Activated naive CD4-positive, alpha-beta T cell treated with anti-CD3 and anti-CD28 coated beads, Interleukin-2, amount 50 U/mL, for 24 hours (primary cell): ENCODE data around the gene GPN3.
A peak's percentile ranks its signal among the peaks of the same experiment; 100 is the strongest.
"Not testable (repeated sequence)": the region's sequence is repeated elsewhere in the genome, so short reads cannot be mapped to it uniquely, and the experiment has no call there.

Source experiments
- H3K27ac Mint-ChIP-seq: one replicate; pipeline ENCODE4 v1.8.0; 2021; ENCODE audit warnings: mild to moderate bottlenecking, mixed read lengths
- H3K27me3 Mint-ChIP-seq: one replicate; pipeline ENCODE4 v1.8.0; 2021; ENCODE audit warnings: mixed read lengths
- H3K36me3 Mint-ChIP-seq: one replicate; pipeline ENCODE4 v1.8.0; 2021; ENCODE audit warnings: mixed read lengths
- H3K4me1 Mint-ChIP-seq: one replicate; pipeline ENCODE4 v1.8.0; 2021; ENCODE audit warnings: mixed read lengths
- H3K4me3 Mint-ChIP-seq: one replicate; pipeline ENCODE4 v1.8.0; 2021; ENCODE audit warnings: mild to moderate bottlenecking, mixed read lengths
- H3K9me3 Mint-ChIP-seq: one replicate; pipeline ENCODE4 v1.8.0; 2021; ENCODE audit warnings: mixed read lengths

The GPN3 gene

DNA sequence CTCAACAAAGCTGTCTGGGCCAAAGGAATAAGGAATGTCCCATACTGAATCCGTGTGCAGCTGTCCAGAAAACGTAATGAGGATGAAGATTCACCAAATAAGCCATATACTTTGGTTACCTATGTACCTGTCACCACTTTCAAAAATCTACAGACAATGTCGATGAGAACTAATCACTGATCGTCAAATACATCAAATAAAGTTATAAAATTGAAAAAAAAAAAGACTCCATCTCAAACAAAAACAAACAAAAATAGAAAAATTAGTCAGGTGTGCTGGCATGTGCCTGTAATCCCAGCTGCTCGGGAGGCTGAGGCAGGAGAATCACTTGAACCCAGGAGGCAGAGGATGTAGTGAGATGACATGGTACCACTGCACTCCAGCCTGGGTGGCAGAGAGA is 6.9 kb downstream of the GPN3 start:
- not testable (repeated sequence) for H3K36me3 Mint-ChIP-seq, H3K9me3 Mint-ChIP-seq, H3K27me3 Mint-ChIP-seq, H3K4me3 Mint-ChIP-seq, H3K27ac Mint-ChIP-seq
- peaks cover 16% of the 10 kb centered on the region for H3K4me1 Mint-ChIP-seq

DNA sequence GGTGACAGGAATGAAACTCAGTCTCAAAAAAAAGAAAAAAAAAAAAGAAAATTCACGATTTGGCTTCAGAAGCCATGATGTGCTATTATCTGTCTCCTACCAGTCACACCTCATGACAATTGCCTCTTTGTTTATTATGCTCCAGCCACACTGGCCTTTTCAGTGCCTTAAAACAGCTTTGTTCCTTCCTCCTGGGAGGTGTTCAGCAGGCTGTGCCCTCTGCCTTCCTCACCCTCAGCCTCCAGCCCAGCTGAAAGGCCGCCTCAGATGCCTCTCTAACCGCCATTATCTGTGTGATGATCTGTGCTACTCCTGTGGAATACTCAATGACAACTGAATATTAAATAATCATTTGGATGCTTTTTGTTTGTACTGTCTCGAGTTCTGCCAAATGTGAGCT is 9.3 kb downstream of the GPN3 start:
- Mint-ChIP-seq H3K36me3 (peaks cover 7% of the 10 kb centered on the region), H3K27me3 (no peaks in the 10 kb centered on the region), H3K27ac (peak overlapping the region; percentile 2), H3K9me3 (no peaks in the 10 kb centered on the region), H3K4me3 (no peak overlapping the region), H3K4me1 (peaks cover 7% of the 10 kb centered on the region)

DNA sequence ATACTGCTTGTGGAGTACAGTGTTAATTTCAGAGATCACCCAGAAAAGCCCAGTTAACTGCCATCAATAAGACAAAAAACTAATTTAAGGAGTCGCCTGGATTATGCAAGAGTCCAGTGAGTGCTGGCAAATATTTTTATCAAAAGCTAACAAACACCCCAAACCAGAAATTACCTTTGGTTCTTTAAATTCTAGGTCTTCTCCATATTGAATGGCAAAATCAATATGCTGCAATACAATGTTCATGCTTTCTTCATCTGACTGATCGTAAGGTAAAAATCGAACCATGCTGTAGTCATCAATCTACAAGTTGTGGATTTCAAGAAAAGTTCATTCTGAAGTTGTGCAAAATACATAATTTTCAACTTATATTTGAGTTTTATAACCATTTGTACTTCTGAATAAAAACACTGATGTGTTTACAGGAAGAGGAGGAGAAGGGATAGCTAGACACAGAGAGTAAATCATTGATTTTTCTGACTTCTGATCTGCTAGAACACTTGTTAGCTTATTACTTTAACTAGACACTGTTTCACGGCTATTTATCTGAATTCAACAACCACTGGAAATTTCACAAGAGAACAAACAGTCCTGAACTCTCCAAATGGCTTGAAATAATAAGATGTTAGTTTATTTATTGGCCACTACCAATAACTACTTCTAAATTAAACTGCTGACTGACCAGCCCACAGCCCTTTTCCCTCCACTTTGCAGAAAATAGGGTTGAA is 14.3 kb downstream of the GPN3 start:
- no peak overlapping the region for H3K27ac Mint-ChIP-seq
- peaks cover 10% of the 10 kb centered on the region for H3K36me3 Mint-ChIP-seq
- H3K4me3 Mint-ChIP-seq = no peak overlapping the region
- no peaks in the 10 kb centered on the region for H3K9me3 Mint-ChIP-seq
- peaks cover 20% of the 10 kb centered on the region for H3K4me1 Mint-ChIP-seq
- H3K27me3 Mint-ChIP-seq = no peaks in the 10 kb centered on the region

DNA sequence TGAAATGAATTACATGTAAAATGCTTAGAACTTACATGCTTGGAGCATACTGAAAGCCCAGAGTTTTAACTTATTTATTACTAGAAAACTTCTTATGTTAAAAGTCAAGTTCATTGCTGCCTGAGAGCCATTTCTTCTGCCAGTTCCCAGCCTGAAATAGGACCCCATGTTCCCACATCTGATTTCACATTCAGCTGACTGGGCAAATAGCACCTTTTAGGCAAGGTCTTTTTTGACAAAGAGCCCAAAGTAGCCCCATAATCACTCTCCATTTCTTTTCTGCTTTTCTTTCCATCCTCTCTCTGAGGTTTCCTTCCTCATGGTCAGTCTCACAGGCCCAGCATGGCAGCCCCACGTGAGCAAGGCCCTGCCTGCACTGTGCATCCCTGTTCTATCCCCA is 16.8 kb downstream of the GPN3 start:
- Mint-ChIP-seq H3K27ac (peak overlapping the region; percentile 70), H3K27me3 (no peaks in the 10 kb centered on the region), H3K9me3 (no peaks in the 10 kb centered on the region), H3K36me3 (peaks cover 15% of the 10 kb centered on the region), H3K4me1 (peaks cover 38% of the 10 kb centered on the region), H3K4me3 (peak overlapping the region; percentile 99)

DNA sequence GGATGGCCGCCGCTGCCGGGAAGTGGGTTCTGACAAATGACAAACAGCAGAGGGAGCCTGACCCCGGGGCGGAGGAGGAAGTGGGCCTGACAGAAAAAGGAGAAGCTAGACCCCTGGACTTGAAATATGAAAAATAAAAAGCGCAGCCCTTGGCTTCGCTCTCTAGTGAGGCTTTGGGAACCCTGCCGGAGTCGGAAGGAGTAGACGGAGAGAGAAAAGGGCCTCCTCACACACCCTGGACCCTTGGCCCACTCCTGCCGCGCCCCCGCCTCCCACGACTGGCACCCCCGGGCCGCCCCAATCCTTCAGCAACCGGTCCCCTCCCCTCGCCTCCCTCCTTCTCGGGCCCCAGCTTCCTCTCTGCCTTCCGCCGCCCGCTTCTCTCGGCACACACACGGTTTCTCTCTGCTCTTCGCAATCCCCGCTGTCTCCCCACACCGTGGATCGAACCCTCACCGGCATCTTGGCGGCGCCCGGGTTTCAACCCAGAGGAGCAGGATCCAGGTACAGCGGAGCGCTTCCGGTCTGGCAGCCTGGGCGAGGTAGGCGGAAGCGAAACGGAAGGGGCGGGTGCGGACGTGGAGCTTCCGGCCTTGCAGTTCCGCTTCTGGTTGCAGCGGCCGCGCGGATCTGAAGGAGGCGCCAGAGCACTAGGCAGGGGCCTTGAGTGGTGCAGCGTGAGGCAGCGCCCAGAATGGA is 18.1 kb downstream of the GPN3 start, which contains the start of gene ARPC3:
Gene ARPC3 (minus strand): TSS at position 539 of the 699 bp plus-strand sequence. CDS start 77 bp downstream, at position 462.
- Mint-ChIP-seq H3K27ac (peak within 1 kb of the TSS; percentile 100), H3K27me3 (no peaks in the 10 kb centered on the region), H3K4me1 (peaks cover 44% of the 10 kb centered on the region), H3K4me3 (peak within 1 kb of the TSS; percentile 99), H3K9me3 (no peaks in the 10 kb centered on the region), H3K36me3 (peaks cover 20% of the 10 kb centered on the region)

DNA sequence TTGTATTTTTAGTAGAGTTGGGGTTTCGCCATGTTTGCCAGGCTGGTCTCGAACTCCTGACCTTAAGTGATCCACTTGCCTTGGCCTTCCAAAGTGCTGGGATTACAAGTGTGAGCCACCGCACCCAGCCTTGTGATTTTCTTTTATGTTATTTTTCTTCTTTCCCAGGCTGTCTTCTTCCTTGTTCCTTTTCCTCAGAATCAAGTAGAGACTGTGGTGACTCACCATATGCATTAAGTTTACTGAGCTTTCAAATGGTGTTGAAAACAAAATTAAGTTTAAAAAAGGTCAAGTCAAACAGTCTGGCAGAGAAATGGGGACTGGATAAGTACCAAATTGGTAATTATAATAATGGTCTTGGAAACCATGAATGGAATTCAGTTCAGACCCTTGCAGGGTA is 23.6 kb downstream of the GPN3 start:
- Mint-ChIP-seq H3K27ac (peak overlapping the region; percentile 68), H3K36me3 (peaks cover 16% of the 10 kb centered on the region), H3K4me3 (no peak overlapping the region), H3K27me3 (no peaks in the 10 kb centered on the region), H3K9me3 (no peaks in the 10 kb centered on the region), H3K4me1 (peaks cover 36% of the 10 kb centered on the region)

DNA sequence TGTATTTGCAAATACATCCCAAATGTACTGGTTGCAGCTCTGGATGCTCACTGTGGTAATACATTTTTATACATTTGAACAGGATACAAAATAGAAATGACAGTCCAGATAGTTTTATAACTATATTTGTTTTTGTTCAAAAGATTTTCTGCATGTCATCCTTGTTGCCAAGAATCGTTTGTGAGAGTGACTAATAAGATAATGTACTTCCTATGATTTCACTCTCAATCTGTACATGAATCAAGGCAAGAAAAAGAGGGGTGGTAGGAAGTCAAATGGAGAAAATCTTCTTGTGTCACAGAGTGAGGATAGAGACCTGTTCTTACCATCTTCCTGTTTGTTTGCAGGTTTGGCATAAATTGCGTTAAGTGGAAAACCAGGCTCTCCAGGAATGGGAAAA is 31.8 kb downstream of the GPN3 start:
- Mint-ChIP-seq H3K36me3 (peaks cover 4% of the 10 kb centered on the region), H3K27me3 (no peaks in the 10 kb centered on the region), H3K4me1 (no peaks in the 10 kb centered on the region), H3K27ac (no peak overlapping the region), H3K4me3 (no peak overlapping the region), H3K9me3 (no peaks in the 10 kb centered on the region)

DNA sequence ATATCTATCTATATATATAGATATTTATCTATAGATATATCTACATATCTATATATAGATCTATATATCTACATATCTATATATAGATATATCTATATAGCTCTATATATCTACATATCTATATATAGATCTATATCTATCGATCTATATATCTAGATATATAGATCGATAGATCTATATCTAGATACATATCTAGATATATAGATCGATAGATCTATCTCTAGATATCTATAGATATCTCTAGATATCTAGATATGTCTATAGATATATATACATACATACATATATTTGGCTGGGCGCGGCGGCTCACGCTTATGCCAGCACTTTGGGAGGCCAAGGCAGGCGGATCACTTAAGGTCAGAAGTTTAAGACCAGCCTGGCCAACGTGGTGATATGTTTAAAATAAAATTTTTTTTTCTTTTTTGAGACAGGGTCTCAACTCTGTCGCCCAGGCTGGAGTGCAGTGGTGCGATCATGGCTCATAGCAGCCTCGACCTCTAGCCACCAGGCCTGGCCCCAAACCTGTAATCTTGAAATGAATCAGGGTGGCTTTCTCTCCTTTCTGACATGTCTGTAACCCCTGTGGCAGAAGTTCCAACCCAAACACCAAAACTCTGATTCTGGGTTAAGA is 36.0 kb downstream of the GPN3 start:
- Mint-ChIP-seq H3K36me3 (peaks cover 4% of the 10 kb centered on the region), H3K4me3 (no peak overlapping the region), H3K4me1 (no peaks in the 10 kb centered on the region), H3K9me3 (no peaks in the 10 kb centered on the region), H3K27ac (no peak overlapping the region), H3K27me3 (no peaks in the 10 kb centered on the region)

DNA sequence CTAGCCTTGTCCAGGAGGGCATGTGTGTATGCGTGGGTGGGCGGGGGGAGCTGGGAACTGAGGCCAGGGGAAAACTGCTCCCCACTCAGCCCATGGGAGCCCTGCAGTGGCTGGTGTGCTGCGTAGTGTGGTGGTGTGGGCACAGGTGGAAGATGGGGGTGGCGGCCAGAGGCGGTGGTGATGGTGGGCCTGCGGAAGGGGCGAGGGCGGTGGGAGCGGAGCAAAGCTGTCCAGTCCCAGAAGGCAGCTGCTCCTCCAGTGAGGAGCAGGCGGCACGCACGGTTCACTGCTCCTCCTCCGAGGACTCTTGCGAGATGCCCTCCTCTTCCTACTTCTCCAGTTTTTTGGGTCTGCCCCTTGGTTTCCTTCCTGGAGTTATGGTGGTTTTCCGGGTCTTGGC is 38.4 kb downstream of the GPN3 start:
- not testable (repeated sequence) for H3K4me1 Mint-ChIP-seq, H3K9me3 Mint-ChIP-seq, H3K4me3 Mint-ChIP-seq, H3K36me3 Mint-ChIP-seq, H3K27me3 Mint-ChIP-seq, H3K27ac Mint-ChIP-seq

DNA sequence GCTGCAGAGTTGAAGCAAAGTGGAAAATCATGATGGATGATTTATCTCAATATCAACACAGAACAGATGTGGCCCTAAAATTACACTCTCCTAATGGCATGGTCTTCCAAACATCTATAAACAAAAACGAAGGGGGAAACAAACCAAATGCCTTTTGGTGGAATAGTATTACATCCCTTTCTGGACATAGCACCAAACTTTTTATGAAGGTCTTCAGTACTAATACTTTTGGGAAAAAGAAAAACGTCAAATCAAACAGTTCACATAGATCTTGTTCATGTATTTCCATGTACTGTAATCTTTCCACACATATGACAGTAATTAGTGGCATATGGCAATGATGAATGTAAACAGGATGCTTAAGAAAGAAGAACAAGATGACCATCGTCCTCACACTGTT is 41.7 kb downstream of the GPN3 start:
- Mint-ChIP-seq H3K4me1 (no peaks in the 10 kb centered on the region), H3K9me3 (no peaks in the 10 kb centered on the region), H3K27ac (no peak overlapping the region), H3K36me3 (no peaks in the 10 kb centered on the region), H3K4me3 (no peak overlapping the region), H3K27me3 (no peaks in the 10 kb centered on the region)

DNA sequence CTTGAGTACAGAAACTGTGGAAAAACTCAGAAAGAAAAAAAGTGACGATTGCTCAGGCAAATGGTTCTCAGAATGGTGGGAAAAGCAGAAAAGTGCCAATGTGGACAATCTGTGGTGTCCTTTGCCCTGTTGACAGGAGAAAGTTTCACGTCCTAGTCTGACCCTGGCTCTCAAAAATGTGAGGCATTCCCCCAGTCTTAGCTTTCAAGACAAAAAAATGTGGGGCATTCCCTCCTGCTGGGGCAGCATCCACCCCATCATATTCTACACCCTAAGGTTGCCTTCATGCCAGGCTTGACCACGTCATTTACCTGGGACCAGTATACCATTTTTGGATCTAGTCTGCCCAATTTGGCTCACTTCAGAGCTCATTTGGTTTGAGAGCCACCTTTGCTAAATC is 43.8 kb downstream of the GPN3 start:
- H3K27ac Mint-ChIP-seq = no peak overlapping the region
- H3K9me3 Mint-ChIP-seq = no peaks in the 10 kb centered on the region
- H3K27me3 Mint-ChIP-seq = no peaks in the 10 kb centered on the region

DNA sequence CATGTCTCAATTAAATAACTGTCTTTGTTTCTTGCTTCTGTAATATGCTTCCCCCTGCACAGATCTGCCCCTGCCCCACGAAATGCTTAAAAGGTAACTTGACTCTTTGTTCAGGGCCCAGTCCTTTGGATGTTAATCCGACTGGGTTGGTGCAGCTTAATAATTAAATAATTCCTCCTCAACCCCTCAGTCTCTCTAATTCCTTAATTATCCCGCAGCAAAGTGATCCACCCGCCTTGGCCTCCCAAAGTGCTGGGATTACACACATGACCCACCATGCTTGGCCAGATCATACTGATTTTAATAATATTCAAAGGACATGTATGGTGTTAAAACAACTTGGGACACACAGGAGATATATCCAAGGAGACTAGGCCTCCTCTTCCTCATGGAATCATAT is 46.4 kb downstream of the GPN3 start:
- Mint-ChIP-seq H3K9me3 (no peaks in the 10 kb centered on the region), H3K4me1 (no peaks in the 10 kb centered on the region), H3K27ac (no peak overlapping the region), H3K4me3 (no peak overlapping the region), H3K36me3 (no peaks in the 10 kb centered on the region), H3K27me3 (no peaks in the 10 kb centered on the region)

More for the DNA sequence above, 43.8 kb downstream of the GPN3 start:
- no peak overlapping the region for H3K4me3 Mint-ChIP-seq
- H3K4me1 Mint-ChIP-seq = no peaks in the 10 kb centered on the region
- H3K36me3 Mint-ChIP-seq = no peaks in the 10 kb centered on the region

DNA sequence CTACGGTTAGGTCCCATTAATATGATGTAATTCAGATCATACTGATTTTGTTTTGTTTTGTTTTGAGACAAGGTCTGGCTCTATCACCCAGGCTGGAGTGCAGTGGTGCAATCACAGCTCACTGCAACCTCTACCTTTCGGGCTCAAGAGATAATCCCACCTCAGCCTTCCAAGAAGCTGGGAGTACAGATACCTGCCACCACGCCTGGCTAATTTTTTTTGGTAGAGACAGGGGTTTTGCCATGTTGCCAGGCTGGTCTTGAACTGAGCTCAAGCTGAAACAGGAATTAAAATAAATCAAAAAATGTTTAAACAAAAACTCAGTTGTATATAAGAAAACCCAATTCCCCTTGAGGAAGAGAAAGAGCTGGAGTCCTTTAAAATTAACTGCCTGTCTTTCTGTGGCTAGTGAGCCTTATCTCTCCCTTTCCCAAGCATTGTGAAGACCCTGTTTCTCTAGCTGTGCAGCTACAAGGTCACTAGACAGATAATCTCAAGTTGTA is 46.8 kb downstream of the GPN3 start:
- no peaks in the 10 kb centered on the region for H3K9me3 Mint-ChIP-seq
- H3K27me3 Mint-ChIP-seq = no peaks in the 10 kb centered on the region
- H3K36me3 Mint-ChIP-seq = no peaks in the 10 kb centered on the region
- H3K4me3 Mint-ChIP-seq = no peak overlapping the region
- no peaks in the 10 kb centered on the region for H3K4me1 Mint-ChIP-seq
- H3K27ac Mint-ChIP-seq = no peak overlapping the region

DNA sequence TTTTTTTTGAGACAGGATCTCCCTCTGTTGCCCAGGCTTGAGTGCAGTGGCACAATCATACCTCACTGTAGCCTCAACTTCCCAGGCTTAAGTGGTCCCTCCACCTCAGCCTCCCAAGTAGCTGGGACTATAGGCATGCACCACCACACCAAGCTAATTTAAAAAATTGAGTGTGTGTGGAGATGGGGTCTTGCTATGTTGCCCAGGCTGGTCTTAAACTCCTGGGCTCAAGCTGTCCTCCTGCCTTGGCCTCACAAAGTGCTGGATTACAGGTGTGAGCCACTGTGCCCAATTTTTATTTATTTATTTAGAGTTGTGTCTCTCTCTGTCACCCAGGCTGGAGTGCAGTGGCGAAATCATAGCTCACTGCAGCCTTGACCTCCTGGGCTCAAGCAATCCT is 47.4 kb downstream of the GPN3 start:
- H3K36me3 Mint-ChIP-seq, H3K4me3 Mint-ChIP-seq, H3K4me1 Mint-ChIP-seq, H3K27me3 Mint-ChIP-seq, H3K27ac Mint-ChIP-seq, H3K9me3 Mint-ChIP-seq: not testable (repeated sequence)

DNA sequence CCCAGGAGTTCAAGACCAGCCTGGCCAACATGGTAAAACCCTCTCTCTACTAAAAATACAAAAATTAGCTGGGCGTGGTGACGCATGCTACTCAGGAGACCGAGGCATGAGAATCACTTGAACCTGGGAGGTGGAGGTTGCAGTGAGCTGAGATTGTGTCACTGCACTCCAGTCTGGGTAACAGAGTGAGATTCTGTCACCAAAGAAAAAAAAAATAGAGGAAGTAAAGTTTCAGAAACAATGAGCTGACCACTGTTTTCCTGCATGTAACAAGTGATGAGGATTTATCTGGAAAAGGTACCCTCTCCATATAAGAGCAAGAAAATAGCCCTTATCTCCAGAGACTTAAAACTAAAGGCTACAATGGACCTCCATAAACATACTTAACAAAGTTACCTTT is 50.9 kb downstream of the GPN3 start:
- H3K27me3 Mint-ChIP-seq, H3K27ac Mint-ChIP-seq, H3K9me3 Mint-ChIP-seq: not testable (repeated sequence)

DNA sequence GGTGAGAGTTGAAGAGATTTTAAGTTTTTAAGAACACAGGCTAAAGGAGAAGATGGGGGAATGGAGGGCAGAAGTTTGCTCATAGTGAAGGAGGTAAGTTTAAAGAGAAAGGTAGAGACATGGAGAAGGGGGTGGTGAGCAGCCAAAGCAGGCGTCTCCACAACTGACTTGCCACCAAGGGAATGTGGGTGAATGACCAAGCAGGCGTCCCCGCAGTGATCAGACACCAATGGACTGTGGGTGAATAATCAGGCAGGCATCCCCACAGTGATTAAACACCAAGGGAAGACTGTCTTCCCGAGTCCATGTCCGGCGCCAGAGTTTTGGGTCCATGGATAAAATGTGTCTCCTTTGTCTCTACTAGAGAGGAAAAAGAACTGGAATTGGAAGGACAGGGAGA is 58.0 kb downstream of the GPN3 start:
- H3K27ac Mint-ChIP-seq = not testable (repeated sequence)

More for the DNA sequence above, 50.9 kb downstream of the GPN3 start:
- H3K36me3 Mint-ChIP-seq, H3K4me3 Mint-ChIP-seq, H3K4me1 Mint-ChIP-seq: not testable (repeated sequence)

More for the DNA sequence above, 58.0 kb downstream of the GPN3 start:
- H3K4me3 Mint-ChIP-seq, H3K36me3 Mint-ChIP-seq, H3K9me3 Mint-ChIP-seq, H3K4me1 Mint-ChIP-seq, H3K27me3 Mint-ChIP-seq: not testable (repeated sequence)
